H1 (cell line): ENCODE results near the gene AANAT. TPM values are rescaled to one million over a fixed set of nuclear protein-coding genes. Genes with fewer than 3 reads are reported as not detected.

Experiments used
- BCL11A ChIP-seq, 2 experiments: IDR thresholded peaks; one replicate each; pipeline ENCODE4 v1.6.1; 2011; ENCODE audit warnings: low read depth in 2 of 2, low read length in 2 of 2, mild to moderate bottlenecking in 2 of 2
- polyA plus RNA-seq, 7 experiments: library from polyadenylated mRNA; depleted of rRNA in 3 of 7; stranded (reverse) in 5 of 7; unstranded in 2 of 7; fragments of >200 nt in 5 of 7; fragments of 200-250 nt in 2 of 7; gene quantifications; 1 replicate in 5 of 7; 2 replicates in 1 of 7; 4 replicates in 1 of 7; pipeline versions ENCODE4 v1.2.1 to v1.2.3, GENCODE V29; 2011 to 2013; ENCODE audit warnings: missing spikeins in 2 of 7, mixed read lengths in 2 of 7
- total RNA-seq: library from RNA; stranded (reverse); fragmentation: NEBNext Ultra II Directional; extraction: Animal tissue kit (Norgen Biotek cat#: 25700); gene quantifications from 2 replicates; pipeline ENCODE4 v1.2.1, GENCODE V29; 2021

AANAT gene
- total and polyA plus RNA-seq, 2 of the 8 experiments (the other 6 are each of a cell fraction or from before 2014, with no cell fraction given) = 0.53 TPM; not detected in 1

- no peak for TF ChIP-seq BCL11A (IDR thresholded peaks at IDR 0.05; ENCODE audit: low read depth in 2 of 2, low read length in 2 of 2)
These were observed at the start of gene AANAT (continued) for GRCh38 chr17:76467366-76467765.
